HG03342 (cell line): ENCODE measurements around the gene TRIM74.
"Not testable (repeated sequence)": the region's sequence is repeated elsewhere in the genome, so short reads cannot be mapped to it uniquely, and the experiment has no call there.

ENCODE experiments used
- ATAC-seq: cut with Tn5 transposase; IDR thresholded peaks from one replicate; pipeline ENCODE4 v1.9.1; 2021; ENCODE audit warnings: mild to moderate bottlenecking, moderate library complexity; ENCODE audit not compliant: unreplicated experiment

TRIM74 gene

GRCh38 chr7:72968980-72969516 is at the start of gene TRIM74:
Gene TRIM74 (minus strand): TSS chr7:72969466. CDS start chr7:72966157, 3,309 bp downstream.
- ATAC-seq = not testable (repeated sequence)

- not testable (repeated sequence) for ATAC-seq
Measured at GRCh38 chr7:73006491-73006890, 37.2 kb upstream of the TRIM74 start.

GRCh38 chr7:73005693-73006447 is 36.6 kb upstream of the TRIM74 start:
- ATAC-seq = peak; percentile 83

GRCh38 chr7:73005356-73005692 is 36.1 kb upstream of the TRIM74 start:
- peak; percentile 69 for ATAC-seq

- not testable (repeated sequence) for ATAC-seq
Measured at GRCh38 chr7:72997887-72998468, 28.7 kb upstream of the TRIM74 start.

- not testable (repeated sequence) for ATAC-seq
Measured at GRCh38 chr7:72997447-72997846, 28.2 kb upstream of the TRIM74 start.

GRCh38 chr7:72995484-72995883 is 26.2 kb upstream of the TRIM74 start:
- not testable (repeated sequence) for ATAC-seq

GRCh38 chr7:72990146-72990913 is 21.1 kb upstream of the TRIM74 start:
- ATAC-seq = not testable (repeated sequence)

GRCh38 chr7:72982084-72982483 is 12.8 kb upstream of the TRIM74 start:
- not testable (repeated sequence) for ATAC-seq

GRCh38 chr7:72980382-72980781 is 11.1 kb upstream of the TRIM74 start:
- not testable (repeated sequence) for ATAC-seq

- not testable (repeated sequence) for ATAC-seq
Measured at GRCh38 chr7:72976434-72976833, 7.2 kb upstream of the TRIM74 start.

GRCh38 chr7:72975656-72976286 is 6.5 kb upstream of the TRIM74 start:
- ATAC-seq = not testable (repeated sequence)

- not testable (repeated sequence) for ATAC-seq
Measured at GRCh38 chr7:72974781-72975180, 5.5 kb upstream of the TRIM74 start.

- ATAC-seq = not testable (repeated sequence)
Measured at GRCh38 chr7:72971505-72971904, 2.2 kb upstream of the TRIM74 start.

GRCh38 chr7:72969688-72970087 is 422 bp upstream of the TRIM74 start:
- ATAC-seq = not testable (repeated sequence)

- not testable (repeated sequence) for ATAC-seq
Measured at GRCh38 chr7:72966892-72967291, 2.4 kb downstream of the TRIM74 start.

GRCh38 chr7:72965186-72965975 is 3.9 kb downstream of the TRIM74 start:
- ATAC-seq = peak; percentile 66

GRCh38 chr7:72963056-72963455 is 6.2 kb downstream of the TRIM74 start:
- ATAC-seq = not testable (repeated sequence)

GRCh38 chr7:72961346-72961650 is 8.0 kb downstream of the TRIM74 start:
- ATAC-seq = not testable (repeated sequence)
